IMR-90 (cell line): ENCODE data around the gene COL8A1. TPM values are rescaled to one million over a fixed set of nuclear protein-coding genes. Genes with fewer than 3 reads are reported as not detected.

Source experiments
- ATAC-seq: fragments of 200-7000 bp; cut with Tn5 transposase; 2 replicates; pipeline ENCODE4 v1.9.1; 2020; ENCODE audit warnings: low read depth, mild to moderate bottlenecking, moderate library complexity
- BruUV-seq: library from RNA; stranded (reverse); fragments of 400-500 nt; replicated peaks from 2 replicates; lab custom pipeline; 2021; lab: Mats Ljungman, UMichigan
- CTCF ChIA-PET: fragments of 300-600 bp; formaldehyde crosslinking; extraction: SDS; loops from one replicate; lab custom pipeline; 2021; ENCODE audit warnings: antibody characterized with exemption; lab: Yijun Ruan, JAX
- POLR2A ChIA-PET: fragments of 300-600 bp; sonication (Branson Sonifier 250); formaldehyde crosslinking; loops from one replicate; lab custom pipeline; 2022; ENCODE audit warnings: antibody characterized with exemption; ENCODE audit not compliant: unreplicated experiment; lab: Charles Lee
- DNase-seq: peaks from one replicate; pipeline ENCODE4 v3.0.0; 2013
- H2AFZ ChIP-seq: replicated peaks from 2 replicates; pipeline ENCODE3; 2013; ENCODE audit warnings: low read length, mild to moderate bottlenecking; ENCODE audit not compliant: poor library complexity
- H2AK5ac ChIP-seq: 2 replicates; pipeline ENCODE4 v1.6.1; 2013; ENCODE audit warnings: low read depth, low read length, inconsistent platforms
- H2AK9ac ChIP-seq: replicated peaks from 2 replicates; pipeline ENCODE3; 2013; ENCODE audit warnings: mild to moderate bottlenecking, low read depth, low read length, moderate library complexity; ENCODE audit not compliant: poor library complexity
- H2BK120ac ChIP-seq: 2 replicates; pipeline ENCODE4 v1.6.1; 2013; ENCODE audit warnings: low read depth, low read length, inconsistent platforms
- H2BK15ac ChIP-seq: 3 replicates; pipeline ENCODE4 v1.6.1; 2013; ENCODE audit warnings: low read depth, low read length, inconsistent platforms
- H2BK20ac ChIP-seq: 2 replicates; pipeline ENCODE4 v1.6.1; 2013; ENCODE audit warnings: low read depth, mild to moderate bottlenecking, inconsistent platforms, low read length, moderate library complexity
- H2BK5ac ChIP-seq: 2 replicates; pipeline ENCODE4 v1.6.1; 2013; ENCODE audit warnings: mild to moderate bottlenecking, low read depth, low read length, inconsistent platforms; ENCODE audit not compliant: poor library complexity, severe bottlenecking
- H3K14ac ChIP-seq: replicated peaks from 2 replicates; pipeline ENCODE4 v1.6.1; 2013; ENCODE audit warnings: low read depth, low read length, inconsistent platforms
- H3K18ac ChIP-seq: 2 replicates; pipeline ENCODE4 v1.6.1; 2013; ENCODE audit warnings: low read depth, low read length, control low read depth
- H3K23ac ChIP-seq: 2 replicates; pipeline ENCODE4 v1.6.1; 2013; ENCODE audit warnings: low read depth, low read length, inconsistent platforms
- H3K27ac ChIP-seq: 2 replicates; pipeline ENCODE4 v1.5.1; 2013; ENCODE audit warnings: mild to moderate bottlenecking, control low read depth, low read length; ENCODE audit not compliant: insufficient read depth
- H3K27me3 ChIP-seq: 2 replicates; pipeline ENCODE4 v1.6.1; 2013; ENCODE audit warnings: low read length; ENCODE audit not compliant: control insufficient read depth, insufficient read depth
- H3K36me3 ChIP-seq: 2 replicates; pipeline ENCODE4 v1.6.1; 2013; ENCODE audit warnings: low read length, mixed read lengths; ENCODE audit not compliant: control insufficient read depth, insufficient read depth
- H3K4ac ChIP-seq: 2 replicates; pipeline ENCODE4 v1.6.1; 2013; ENCODE audit warnings: low read depth, low read length, inconsistent platforms
- H3K4me1 ChIP-seq: 2 replicates; pipeline ENCODE4 v1.6.1; 2013; ENCODE audit warnings: low read length, mixed read lengths; ENCODE audit not compliant: control insufficient read depth, insufficient read depth
- H3K4me2 ChIP-seq: 2 replicates; pipeline ENCODE4 v1.6.1; 2013; ENCODE audit warnings: low read depth, mild to moderate bottlenecking, control low read depth, low read length, moderate library complexity
- H3K4me3 ChIP-seq: 2 replicates; pipeline ENCODE4 v1.5.1; 2013; ENCODE audit warnings: low read depth, mild to moderate bottlenecking, control low read depth, low read length, moderate library complexity; ENCODE audit not compliant: insufficient read depth
- H3K56ac ChIP-seq: 2 replicates; pipeline ENCODE4 v1.6.1; 2013; ENCODE audit warnings: low read length, inconsistent platforms; ENCODE audit not compliant: insufficient read depth; ENCODE audit errors: extremely low read depth
- H3K79me1 ChIP-seq, 2 experiments: 2 replicates each; pipeline ENCODE4 v1.6.1; 2013; ENCODE audit warnings: low read length in 2 of 2, inconsistent platforms in 1 of 2, low read depth in 1 of 2
- H3K9ac ChIP-seq: 2 replicates; pipeline ENCODE4 v1.6.1; 2013; ENCODE audit warnings: low read depth, low read length, control low read depth
- H3K9me1 ChIP-seq: 2 replicates; pipeline ENCODE4 v1.6.1; 2013; ENCODE audit warnings: low read length, inconsistent platforms; ENCODE audit not compliant: insufficient read depth
- H3K9me3 ChIP-seq: 2 replicates; pipeline ENCODE4 v1.6.1; 2013; ENCODE audit warnings: low read length; ENCODE audit not compliant: control insufficient read depth, insufficient read depth
- H4K20me1 ChIP-seq: 2 replicates; pipeline ENCODE4 v1.6.1; 2013; ENCODE audit warnings: low read length, inconsistent platforms; ENCODE audit not compliant: insufficient read depth
- H4K5ac ChIP-seq: 2 replicates; pipeline ENCODE4 v1.6.1; 2013; ENCODE audit warnings: mild to moderate bottlenecking, low read depth, low read length, control low read depth
- H4K8ac ChIP-seq, 2 experiments: 2 replicates each; pipeline ENCODE4 v1.6.1; 2013; ENCODE audit warnings: low read depth in 2 of 2, low read length in 2 of 2, control low read depth in 1 of 2, inconsistent platforms in 1 of 2
- H4K91ac ChIP-seq: 2 replicates; pipeline ENCODE4 v1.6.1; 2013; ENCODE audit warnings: low read depth, low read length, inconsistent platforms; ENCODE audit not compliant: insufficient read depth
- CEBPB ChIP-seq: IDR thresholded peaks from 2 replicates; pipeline ENCODE4 v1.6.1; 2012; ENCODE audit warnings: low read depth, low read length, improper control_type of control experiment
- CHD1 ChIP-seq: IDR thresholded peaks from 2 replicates; pipeline ENCODE4 v1.6.1; 2012; ENCODE audit warnings: low read depth, low read length, improper control_type of control experiment
- MXI1 ChIP-seq: IDR thresholded peaks from 2 replicates; pipeline ENCODE4 v1.6.1; 2012; ENCODE audit warnings: low read depth, mild to moderate bottlenecking, low read length, moderate library complexity, borderline replicate concordance
- NFE2L2 ChIP-seq: fragments of 150-350 bp; IDR thresholded peaks from 2 replicates; pipeline ENCODE4 v1.6.1; 2016; ENCODE audit warnings: low read depth, mild to moderate bottlenecking, low read length
- RAD21 ChIP-seq: IDR thresholded peaks from 2 replicates; pipeline ENCODE4 v1.6.1; 2012; ENCODE audit warnings: low read length, improper control_type of control experiment
- RCOR1 ChIP-seq: IDR thresholded peaks from 2 replicates; pipeline ENCODE4 v1.6.1; 2012; ENCODE audit warnings: mild to moderate bottlenecking, low read length, improper control_type of control experiment; ENCODE audit not compliant: insufficient replicate concordance
- SMC3 ChIP-seq: fragments of 150-350 bp; IDR thresholded peaks from 2 replicates; pipeline ENCODE4 v1.6.1; 2016; ENCODE audit warnings: low read depth, mild to moderate bottlenecking, antibody characterized with exemption, low read length, moderate library complexity
- WGBS, 2 experiments: methylation state at CpG; one replicate each; pipeline versions ENCODE4 v1.1.5 to v1.1.7; 2013; ENCODE audit warnings: missing lambda C conversion rate in 2 of 2; ENCODE audit not compliant: insufficient read length in 1 of 2; ENCODE audit errors: extremely low coverage in 2 of 2; 5-methylcytosine and 5-hydroxymethylcytosine counted together
- dilution Hi-C: fragments of 300-500 bp; cut with HindIII; formaldehyde crosslinking; loops from one replicate; pipeline ENCODE4 v1.14.3; 2018; ENCODE audit warnings: low sequenced_read_pairs; ENCODE audit not compliant: unreplicated experiment
- in situ Hi-C: fragments of 300-500 bp; cut with MboI; formaldehyde crosslinking; loops from 3 replicates; pipeline ENCODE4 v1.14.3; 2019; ENCODE audit warnings: low sequenced_read_pairs, inconsistent platforms, mixed read lengths
- intact Hi-C: fragments of 100-400 bp; cut with micrococcal nuclease; formaldehyde crosslinking; loops from 2 replicates; pipeline ENCODE4 v1.10.0; 2022
- polyA plus RNA-seq, 3 experiments: library from polyadenylated mRNA; depleted of rRNA; stranded (reverse); fragments of >200 nt; gene quantifications; 2 replicates each; pipeline ENCODE4 v1.2.3, GENCODE V29; 2012; ENCODE audit warnings: low replicate concordance in 1 of 3
- total RNA-seq: library from RNA; depleted of rRNA; stranded (reverse); fragments of >200 nt; gene quantifications from 2 replicates; pipeline ENCODE4 v1.2.3, GENCODE V29; 2012

Gene COL8A1
- total and polyA plus RNA-seq, 2 of the 4 experiments (the other 2 are of a cell fraction): 119 to 151 TPM

- TF ChIP-seq MXI1: no peak
Measured at GRCh38 chr3:99761415-99762165, 123.2 kb downstream of the COL8A1 start (continued).

GRCh38 chr3:99762901-99763300, 124.5 kb downstream of the COL8A1 start:
- Histone ChIP-seq H3K9ac (no peak overlapping the region), H3K4me1 (peaks cover 9% of the 10 kb centered on the region; the same call in 1 of the 2 replicates), H2AFZ (no peak overlapping the region), H2AK5ac (no peak overlapping the region), H3K23ac (no peak overlapping the region), H4K91ac (no peak overlapping the region), H3K56ac (no peak overlapping the region), H4K20me1 (no peaks in the 10 kb centered on the region), H4K5ac (no peak overlapping the region), H2BK120ac (no peak overlapping the region), H3K18ac (no peak overlapping the region), H3K14ac (no peak overlapping the region), H3K79me1 (peaks cover 4 to 8% of the 10 kb centered on the region in 2 experiments; a peak in 2 of 4 replicates), H3K9me3 (no peaks in the 10 kb centered on the region), H3K4ac (no peak overlapping the region), H4K8ac (no peak overlapping the region), H3K36me3 (no peaks in the 10 kb centered on the region), H3K4me3 (no peak overlapping the region), H3K27me3 (no peaks in the 10 kb centered on the region), H3K4me2 (no peak overlapping the region), H2AK9ac (no peak overlapping the region), H3K27ac (no peak overlapping the region), H3K9me1 (peaks cover 6% of the 10 kb centered on the region), H2BK20ac (no peak overlapping the region), H2BK5ac (no peak overlapping the region), H2BK15ac (no peak overlapping the region)
- intact Hi-C loops: no loop called here
- no peak for TF ChIP-seq SMC3
- no peak for TF ChIP-seq NFE2L2
- no peak for TF ChIP-seq RCOR1
- no peak for TF ChIP-seq CHD1
- no peak for TF ChIP-seq RAD21
- TF ChIP-seq CEBPB: 0 out of 2 replicates have a peak, but pooled peaks have one; percentile 6
- no peak for DNase-seq
- POLR2A ChIA-PET: no interaction called here
- dilution Hi-C loops: loop anchor here (25.0 kb wide), 1 partner anchor 751 kb away; no protein-coding TSS in a partner anchor
- BruUV-seq: no TSS peak
- no CpG with 5 or more reads among the region's 1 CpG for WGBS, 2 experiments
- no peak for ATAC-seq
- CTCF ChIA-PET: no interaction called here
- in situ Hi-C loops: loop anchor here (25.0 kb wide), 1 partner anchor 1151 kb away; no protein-coding TSS in a partner anchor
